ENCODE results near the gene ABCA13.

ABCA13 gene

DNA sequence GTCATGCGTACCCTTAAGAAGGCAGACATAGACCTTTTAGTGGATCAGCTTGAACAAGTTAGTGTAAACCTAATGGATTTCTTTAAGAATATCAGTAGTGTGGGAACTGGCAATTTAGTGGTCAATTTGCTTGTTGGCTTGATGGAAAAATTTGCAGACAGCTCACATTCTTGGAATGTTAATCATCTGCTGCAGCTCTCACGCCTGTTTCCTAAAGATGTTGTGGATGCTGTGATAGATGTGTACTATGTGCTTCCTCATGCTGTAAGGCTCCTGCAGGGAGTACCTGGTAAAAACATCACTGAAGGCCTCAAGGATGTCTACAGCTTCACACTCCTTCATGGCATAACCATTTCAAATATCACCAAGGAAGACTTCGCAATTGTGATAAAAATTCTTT, 103.4 kb downstream of the ABCA13 start:
- no peak for TF ChIP-seq NFIC (IDR thresholded peaks at IDR 0.05)
- no peak for TF ChIP-seq TCF12 (IDR thresholded peaks at IDR 0.05; ENCODE audit: low read depth)
- TF ChIP-seq, protein P1, sequence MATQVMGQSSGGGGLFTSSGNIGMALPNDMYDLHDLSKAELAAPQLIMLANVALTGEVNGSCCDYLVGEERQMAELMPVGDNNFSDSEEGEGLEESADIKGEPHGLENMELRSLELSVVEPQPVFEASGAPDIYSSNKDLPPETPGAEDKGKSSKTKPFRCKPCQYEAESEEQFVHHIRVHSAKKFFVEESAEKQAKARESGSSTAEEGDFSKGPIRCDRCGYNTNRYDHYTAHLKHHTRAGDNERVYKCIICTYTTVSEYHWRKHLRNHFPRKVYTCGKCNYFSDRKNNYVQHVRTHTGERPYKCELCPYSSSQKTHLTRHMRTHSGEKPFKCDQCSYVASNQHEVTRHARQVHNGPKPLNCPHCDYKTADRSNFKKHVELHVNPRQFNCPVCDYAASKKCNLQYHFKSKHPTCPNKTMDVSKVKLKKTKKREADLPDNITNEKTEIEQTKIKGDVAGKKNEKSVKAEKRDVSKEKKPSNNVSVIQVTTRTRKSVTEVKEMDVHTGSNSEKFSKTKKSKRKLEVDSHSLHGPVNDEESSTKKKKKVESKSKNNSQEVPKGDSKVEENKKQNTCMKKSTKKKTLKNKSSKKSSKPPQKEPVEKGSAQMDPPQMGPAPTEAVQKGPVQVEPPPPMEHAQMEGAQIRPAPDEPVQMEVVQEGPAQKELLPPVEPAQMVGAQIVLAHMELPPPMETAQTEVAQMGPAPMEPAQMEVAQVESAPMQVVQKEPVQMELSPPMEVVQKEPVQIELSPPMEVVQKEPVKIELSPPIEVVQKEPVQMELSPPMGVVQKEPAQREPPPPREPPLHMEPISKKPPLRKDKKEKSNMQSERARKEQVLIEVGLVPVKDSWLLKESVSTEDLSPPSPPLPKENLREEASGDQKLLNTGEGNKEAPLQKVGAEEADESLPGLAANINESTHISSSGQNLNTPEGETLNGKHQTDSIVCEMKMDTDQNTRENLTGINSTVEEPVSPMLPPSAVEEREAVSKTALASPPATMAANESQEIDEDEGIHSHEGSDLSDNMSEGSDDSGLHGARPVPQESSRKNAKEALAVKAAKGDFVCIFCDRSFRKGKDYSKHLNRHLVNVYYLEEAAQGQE (IDR thresholded peaks at IDR 0.05; ENCODE audit: low read depth) = no peak
- no peak for TF ChIP-seq EGR1 (IDR thresholded peaks at IDR 0.05)
- TF ChIP-seq, protein P2, sequence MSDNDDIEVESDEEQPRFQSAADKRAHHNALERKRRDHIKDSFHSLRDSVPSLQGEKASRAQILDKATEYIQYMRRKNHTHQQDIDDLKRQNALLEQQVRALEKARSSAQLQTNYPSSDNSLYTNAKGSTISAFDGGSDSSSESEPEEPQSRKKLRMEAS (IDR thresholded peaks at IDR 0.05) = no peak
- TF ChIP-seq YY1 (IDR thresholded peaks at IDR 0.05; ENCODE audit: low read depth) = no peak
- no peak for TF ChIP-seq CEBPB (IDR thresholded peaks at IDR 0.05)
- no peak for TF ChIP-seq ZBTB7A (IDR thresholded peaks at IDR 0.05; ENCODE audit: low read depth)
- no peak for TF ChIP-seq FOXM1 (IDR thresholded peaks at IDR 0.05; ENCODE audit: borderline replicate concordance, low read depth)
- no peak for TF ChIP-seq CREB1 (IDR thresholded peaks at IDR 0.05; ENCODE audit: low read depth)
- TF ChIP-seq, protein P3, sequence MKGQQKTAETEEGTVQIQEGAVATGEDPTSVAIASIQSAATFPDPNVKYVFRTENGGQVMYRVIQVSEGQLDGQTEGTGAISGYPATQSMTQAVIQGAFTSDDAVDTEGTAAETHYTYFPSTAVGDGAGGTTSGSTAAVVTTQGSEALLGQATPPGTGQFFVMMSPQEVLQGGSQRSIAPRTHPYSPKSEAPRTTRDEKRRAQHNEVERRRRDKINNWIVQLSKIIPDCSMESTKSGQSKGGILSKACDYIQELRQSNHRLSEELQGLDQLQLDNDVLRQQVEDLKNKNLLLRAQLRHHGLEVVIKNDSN (IDR thresholded peaks at IDR 0.05) = no peak
- TF ChIP-seq TAF1 (IDR thresholded peaks at IDR 0.05; ENCODE audit: low read depth) = no peak

DNA sequence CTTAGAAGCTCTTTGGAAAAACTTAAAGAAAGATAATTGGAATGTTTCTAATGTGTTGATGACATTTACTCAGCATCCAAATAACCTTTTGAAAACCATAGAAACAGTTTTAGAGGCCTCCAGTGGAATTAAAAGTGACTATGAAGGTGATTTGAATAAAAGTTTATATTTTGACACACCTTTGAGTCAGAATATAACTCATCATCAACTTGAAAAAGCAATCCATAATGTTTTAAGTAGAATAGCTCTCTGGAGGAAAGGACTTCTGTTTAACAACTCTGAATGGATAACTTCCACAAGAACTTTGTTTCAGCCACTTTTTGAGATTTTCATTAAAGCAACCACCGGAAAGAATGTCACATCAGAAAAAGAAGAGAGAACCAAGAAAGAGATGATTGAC, 108.2 kb downstream of the ABCA13 start:
- TF ChIP-seq YY1 (IDR thresholded peaks at IDR 0.05; ENCODE audit: low read depth) (no peak), TAF1 (IDR thresholded peaks at IDR 0.05; ENCODE audit: low read depth) (no peak)
- TF ChIP-seq, protein P3 (IDR thresholded peaks at IDR 0.05) = no peak

DNA sequence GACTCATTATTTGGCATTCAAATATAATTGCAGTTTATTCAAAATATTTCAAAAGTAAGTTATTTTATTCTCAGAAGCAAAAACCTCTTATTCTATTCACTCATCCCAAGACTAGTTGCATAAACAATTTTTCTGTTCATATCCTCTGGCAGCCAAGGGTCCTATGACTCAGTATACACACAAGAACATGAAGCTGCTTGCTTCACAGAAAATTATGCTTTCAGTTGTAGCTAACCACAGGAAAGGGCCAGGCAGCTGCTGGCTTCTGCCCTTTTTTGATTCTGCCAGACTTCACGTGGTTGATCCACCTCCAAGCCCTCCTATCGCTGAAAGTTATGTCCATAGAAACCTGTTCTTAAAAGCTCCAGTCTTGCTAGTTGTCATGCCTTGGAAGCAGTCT, 108.8 kb downstream of the ABCA13 start:
- TF ChIP-seq TEAD4 (IDR thresholded peaks at IDR 0.05) = no peak
- TF ChIP-seq, protein P2 (IDR thresholded peaks at IDR 0.05) = no peak
- TF ChIP-seq, protein P1 (IDR thresholded peaks at IDR 0.05; ENCODE audit: low read depth) = no peak
- TF ChIP-seq TCF12 (IDR thresholded peaks at IDR 0.05; ENCODE audit: low read depth) = no peak
- TF ChIP-seq ZBTB7A (IDR thresholded peaks at IDR 0.05; ENCODE audit: low read depth) = no peak
- TF ChIP-seq RAD21 (IDR thresholded peaks at IDR 0.05; ENCODE audit: low read depth) = no peak
- no peak for TF ChIP-seq YY1 (IDR thresholded peaks at IDR 0.05; ENCODE audit: low read depth)
- TF ChIP-seq NFIC (IDR thresholded peaks at IDR 0.05) = no peak
- TF ChIP-seq CREB1 (IDR thresholded peaks at IDR 0.05; ENCODE audit: low read depth) = no peak
- TF ChIP-seq, protein P3 (IDR thresholded peaks at IDR 0.05) = no peak
- no peak for TF ChIP-seq TAF1 (IDR thresholded peaks at IDR 0.05; ENCODE audit: low read depth)
- no peak for TF ChIP-seq EP300 (IDR thresholded peaks at IDR 0.05; ENCODE audit: borderline replicate concordance)
- no peak for TF ChIP-seq FOXM1 (IDR thresholded peaks at IDR 0.05; ENCODE audit: borderline replicate concordance, low read depth)
- TF ChIP-seq CEBPB (IDR thresholded peaks at IDR 0.05) = no peak
- TF ChIP-seq EGR1 (IDR thresholded peaks at IDR 0.05) = no peak

DNA sequence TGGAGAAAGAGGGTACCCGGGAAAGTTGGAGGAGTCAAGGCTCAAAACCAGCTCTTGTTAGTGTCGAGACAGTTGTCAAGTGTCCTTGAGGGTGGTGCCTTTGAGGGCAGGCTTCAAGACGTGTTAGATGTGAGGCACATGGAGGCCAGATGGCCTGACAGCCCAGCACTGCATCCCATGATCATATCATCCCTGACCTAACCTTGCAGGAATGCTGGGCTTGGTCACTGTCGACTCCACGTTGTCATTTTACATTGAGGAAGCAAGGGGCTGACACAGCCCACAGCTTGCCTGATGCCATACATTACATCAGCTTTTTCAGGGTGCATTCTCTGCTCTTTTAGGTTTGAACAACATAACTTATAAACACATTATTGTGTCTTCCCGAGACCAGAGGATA, 114.1 kb downstream of the ABCA13 start:
- TF ChIP-seq CREB1 (IDR thresholded peaks at IDR 0.05; ENCODE audit: low read depth) (no peak), FOXM1 (IDR thresholded peaks at IDR 0.05; ENCODE audit: borderline replicate concordance, low read depth) (no peak)
- TF ChIP-seq, protein P3 (IDR thresholded peaks at IDR 0.05) = no peak
- TF ChIP-seq, protein P1 (IDR thresholded peaks at IDR 0.05; ENCODE audit: low read depth) = no peak

Measured in Ishikawa (cell line).